ENCODE measurements around the gene DOHH.
A peak's percentile ranks its signal among the peaks of the same experiment; 100 is the strongest.
"Not testable (repeated sequence)": the region's sequence is repeated elsewhere in the genome, so short reads cannot be mapped to it uniquely, and the experiment has no call there.

Gene DOHH

GRCh38 chr19:3520166-3521103 lies 20.0 kb upstream of the DOHH start:
- peak overlapping the region; percentile 87 for H3K27ac ChIP-seq
- DNase-seq (ENCODE audit: low read depth, low spot score), result peak; percentile 70

GRCh38 chr19:3519126-3519525 lies 18.7 kb upstream of the DOHH start:
- DNase-seq (ENCODE audit: low read depth, low spot score), result no peak
- no peak overlapping the region for H3K27ac ChIP-seq

- no peak overlapping the region for H3K27ac ChIP-seq
- DNase-seq (ENCODE audit: low read depth, low spot score), result no peak
These were observed 18.2 kb upstream of the DOHH start for GRCh38 chr19:3518659-3519058.

GRCh38 chr19:3518255-3518654 lies 17.8 kb upstream of the DOHH start:
- no peak overlapping the region for H3K27ac ChIP-seq
- no peak for DNase-seq (ENCODE audit: low read depth, low spot score)

GRCh38 chr19:3517638-3518037 lies 17.2 kb upstream of the DOHH start:
- H3K27ac ChIP-seq, result no peak overlapping the region

GRCh38 chr19:3516675-3517207 lies 16.3 kb upstream of the DOHH start:
- DNase-seq (ENCODE audit: low read depth, low spot score), result no peak
- no peak overlapping the region for H3K27ac ChIP-seq

More at GRCh38 chr19:3517638-3518037, 17.2 kb upstream of the DOHH start:
- DNase-seq (ENCODE audit: low read depth, low spot score), result no peak

- no peak overlapping the region for H3K27ac ChIP-seq
- DNase-seq (ENCODE audit: low read depth, low spot score), result no peak
These were observed 15.5 kb upstream of the DOHH start for GRCh38 chr19:3515891-3516422.

- no peak overlapping the region for H3K27ac ChIP-seq
These were observed 14.5 kb upstream of the DOHH start for GRCh38 chr19:3514930-3515329.

GRCh38 chr19:3513229-3514140 lies 13.0 kb upstream of the DOHH start:
- no peak for DNase-seq (ENCODE audit: low read depth, low spot score)
- H3K27ac ChIP-seq, result no peak overlapping the region

More at GRCh38 chr19:3514930-3515329, 14.5 kb upstream of the DOHH start:
- DNase-seq (ENCODE audit: low read depth, low spot score), result no peak

GRCh38 chr19:3512562-3513228 lies 12.2 kb upstream of the DOHH start:
- H3K27ac ChIP-seq, result no peak overlapping the region

GRCh38 chr19:3511506-3512251 lies 11.2 kb upstream of the DOHH start:
- DNase-seq (ENCODE audit: low read depth, low spot score), result no peak
- no peak overlapping the region for H3K27ac ChIP-seq

More at GRCh38 chr19:3512562-3513228, 12.2 kb upstream of the DOHH start:
- no peak for DNase-seq (ENCODE audit: low read depth, low spot score)

- no peak overlapping the region for H3K27ac ChIP-seq
- no peak for DNase-seq (ENCODE audit: low read depth, low spot score)
These were observed 10.3 kb upstream of the DOHH start for GRCh38 chr19:3510727-3511126.

GRCh38 chr19:3509566-3509989 lies 9.1 kb upstream of the DOHH start:
- peak overlapping the region; percentile 87 for H3K27ac ChIP-seq
- peak; percentile 70 for DNase-seq (ENCODE audit: low read depth, low spot score)

GRCh38 chr19:3508771-3509535 lies 8.5 kb upstream of the DOHH start:
- peak overlapping the region; percentile 87 for H3K27ac ChIP-seq
- DNase-seq (ENCODE audit: low read depth, low spot score), result no peak

GRCh38 chr19:3508121-3508661 lies 7.7 kb upstream of the DOHH start:
- not testable (repeated sequence) for DNase-seq (ENCODE audit: low read depth, low spot score)
- H3K27ac ChIP-seq, result peak overlapping the region; percentile 87

- DNase-seq (ENCODE audit: low read depth, low spot score), result no peak
- peak overlapping the region; percentile 87 for H3K27ac ChIP-seq
These were observed 7.1 kb upstream of the DOHH start for GRCh38 chr19:3507371-3508120.

Measured in epithelial cell of prostate (primary cell).